NCI-H1092 treated with DMSO at 0.1 percent for 48 hours (cell line): ENCODE measurements around the gene EVI2B.
"Not testable (repeated sequence)": the region's sequence is repeated elsewhere in the genome, so short reads cannot be mapped to it uniquely, and the experiment has no call there.

Experiments
- DNase-seq: peaks from one replicate; lab custom pipeline; 2025; lab: John Stamatoyannopoulos, UW

Gene EVI2B

GRCh38 chr17:31272236-31272635 lies 41.6 kb downstream of the EVI2B start:
- DNase-seq = no peak

- DNase-seq = no peak
These were observed 44.3 kb downstream of the EVI2B start for GRCh38 chr17:31269578-31269983.

- no peak for DNase-seq
These were observed 44.7 kb downstream of the EVI2B start for GRCh38 chr17:31269036-31269577.

GRCh38 chr17:31266042-31266441 lies 47.8 kb downstream of the EVI2B start:
- no peak for DNase-seq

GRCh38 chr17:31262923-31263322 lies 50.9 kb downstream of the EVI2B start:
- DNase-seq = not testable (repeated sequence)

DNA sequence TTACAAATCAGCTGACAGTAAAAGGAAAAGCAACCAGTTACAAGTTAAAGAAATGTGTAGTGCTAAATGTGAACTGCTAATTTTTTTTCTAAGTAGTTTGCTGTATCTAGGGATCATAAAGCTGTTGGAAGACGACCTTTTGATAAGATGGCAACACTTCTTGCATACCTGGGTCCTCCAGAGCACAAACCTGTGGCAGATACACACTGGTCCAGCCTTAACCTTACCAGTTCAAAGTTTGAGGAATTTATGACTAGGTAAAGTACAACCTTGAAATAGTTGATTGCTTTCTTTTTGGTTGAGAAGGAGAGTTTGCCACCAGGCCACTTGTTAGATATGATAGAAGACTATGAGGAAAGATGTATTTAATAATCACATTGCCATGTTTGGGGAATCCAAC lies 52.3 kb downstream of the EVI2B start:
- no peak for DNase-seq

GRCh38 chr17:31260151-31260550 lies 53.7 kb downstream of the EVI2B start:
- no peak for DNase-seq

DNA sequence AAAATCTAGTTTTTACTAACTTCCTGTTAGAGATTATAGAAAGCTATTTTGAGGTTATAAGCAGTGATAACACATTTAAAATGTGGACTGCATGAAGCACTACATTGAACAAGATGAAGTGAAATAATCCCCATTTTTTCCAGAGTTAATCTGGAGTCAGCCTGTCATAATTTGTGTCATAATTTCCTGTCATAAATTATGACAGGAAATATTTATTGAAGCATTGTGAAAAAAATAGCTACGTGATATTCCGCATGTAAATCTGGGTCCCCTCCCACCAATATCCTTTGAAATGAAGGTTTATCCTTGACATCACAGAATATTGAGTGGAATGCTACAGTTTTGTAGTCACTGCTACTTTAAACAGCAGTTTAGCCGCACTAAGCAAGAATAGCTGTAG lies 56.9 kb downstream of the EVI2B start:
- no peak for DNase-seq

DNA sequence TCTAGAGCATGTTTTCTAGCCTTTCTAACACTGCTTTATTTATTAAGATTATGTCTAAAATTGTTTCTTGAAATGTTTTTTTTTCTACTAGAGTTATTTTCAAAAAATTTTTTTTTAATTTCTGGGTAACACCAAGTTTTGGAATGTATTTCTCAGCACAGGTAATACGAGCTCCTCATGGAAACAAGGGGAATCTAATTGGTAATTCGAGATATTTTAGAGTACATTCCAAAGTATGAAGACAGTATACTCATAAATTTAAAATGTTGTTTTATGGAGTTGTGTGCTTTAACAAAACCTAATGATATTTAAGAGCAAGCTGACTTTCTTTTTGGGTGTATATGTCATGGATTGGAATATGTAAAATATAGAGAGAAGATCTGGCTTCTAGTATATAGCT lies 59.2 kb downstream of the EVI2B start:
- DNase-seq = no peak
